Measurements from ENCODE around the gene SERHL2. TPM values are rescaled to one million over a fixed set of nuclear protein-coding genes. Genes with fewer than 3 reads are reported as not detected.

Gene SERHL2
- total RNA-seq, 5 donors from 2014 or later (not counting 1 experiment from before 2014, with no cell fraction given) = 0.70 to 1.6 (median 1.0) TPM

Other genes starting within 250 kb of the SERHL2 start
- gene NFAM1, start 121.6 kb upstream of the SERHL2 start, total RNA-seq = under 1 TPM; 0.07 to 0.32 (median 0.18) TPM
- gene RRP7A, start 34.2 kb upstream of the SERHL2 start, total RNA-seq = 10 to 100 TPM; 51.2 to 84.9 (median 54.4) TPM
- gene POLDIP3, start 60.9 kb downstream of the SERHL2 start, total RNA-seq = 10 to 100 TPM; 66.5 to 83.8 (median 81.0) TPM
- 1 to 10 TPM in 4 of 5 donors, under 1 TPM in 1; 0.79 to 5.0 (median 1.8) TPM for gene ATP5MGL, start 86.6 kb downstream of the SERHL2 start, total RNA-seq
- 10 to 100 TPM; 40.8 to 58.6 (median 51.0) TPM for gene CYB5R3, start 95.4 kb downstream of the SERHL2 start, total RNA-seq
- gene A4GALT, start 166.9 kb downstream of the SERHL2 start, total RNA-seq = under 1 TPM in 3 of 5 donors, not detected in 2; 0.26 to 0.60 (median 0.46) TPM